ENCODE data around the gene IFT88.

Gene IFT88

GRCh38 chr13:20684041-20684440 lies 117.1 kb downstream of the IFT88 start:
- DNase-seq (ENCODE audit: low read depth, low spot score) = no peak
- TF ChIP-seq ZNF274 (IDR thresholded peaks at IDR 0.05; ENCODE audit: low read depth, low read length) (no peak), YY1 (IDR thresholded peaks at IDR 0.05; ENCODE audit: insufficient read depth, insufficient read length) (no peak), SUZ12 (IDR thresholded peaks at IDR 0.05; ENCODE audit: extremely low read depth, insufficient read depth, insufficient read length) (no peak)
- no peaks in the 10 kb centered on the region for H3K27me3 ChIP-seq (ENCODE audit: insufficient read depth, insufficient read length)
- H3K36me3 ChIP-seq (ENCODE audit: insufficient read depth, insufficient read length, low read length) = no peaks in the 10 kb centered on the region
- H3K4me1 ChIP-seq (ENCODE audit: insufficient read depth, insufficient read length) = peaks cover 2% of the 10 kb centered on the region
- H3K4me3 ChIP-seq (ENCODE audit: insufficient read length, low read depth) = no peak overlapping the region
- H3K9me3 ChIP-seq (ENCODE audit: insufficient read depth, low read length) = no peaks in the 10 kb centered on the region
- H3K9ac ChIP-seq (ENCODE audit: insufficient read length, low read depth) = no peak overlapping the region

DNA sequence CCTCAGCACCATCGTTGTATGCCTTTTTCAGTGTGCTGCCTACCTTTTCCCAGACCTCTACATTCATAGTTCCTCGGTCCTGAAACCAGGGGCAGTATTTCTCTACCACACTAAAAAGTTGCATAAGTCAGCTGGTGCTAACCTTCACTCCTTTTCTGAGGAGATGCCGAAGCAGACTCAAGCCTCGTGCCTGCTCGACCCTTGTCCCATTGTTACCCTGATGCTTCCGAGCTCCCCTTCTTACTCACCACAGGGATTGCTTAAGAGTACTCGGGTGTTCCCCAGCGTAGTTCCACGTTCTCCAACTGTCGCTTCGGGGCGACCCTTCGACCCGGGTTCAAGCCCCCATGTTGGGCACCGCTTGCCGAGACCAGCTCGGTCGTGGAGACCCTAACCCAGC lies 117.6 kb downstream of the IFT88 start:
- no peak for TF ChIP-seq YY1 (IDR thresholded peaks at IDR 0.05; ENCODE audit: insufficient read depth, insufficient read length)
- H3K9me3 ChIP-seq (ENCODE audit: insufficient read depth, low read length) = no peaks in the 10 kb centered on the region
- H3K36me3 ChIP-seq (ENCODE audit: insufficient read depth, insufficient read length, low read length) = no peaks in the 10 kb centered on the region
- H3K9ac ChIP-seq (ENCODE audit: insufficient read length, low read depth) = no peak overlapping the region
- peaks cover 2% of the 10 kb centered on the region for H3K4me1 ChIP-seq (ENCODE audit: insufficient read depth, insufficient read length)
- no peak overlapping the region for H3K4me3 ChIP-seq (ENCODE audit: insufficient read length, low read depth)
- H3K27me3 ChIP-seq (ENCODE audit: insufficient read depth, insufficient read length) = no peaks in the 10 kb centered on the region
- DNase-seq (ENCODE audit: low read depth, low spot score) = no peak

- H3K9me3 ChIP-seq (ENCODE audit: insufficient read depth, low read length) = no peaks in the 10 kb centered on the region
- TF ChIP-seq YY1 (IDR thresholded peaks at IDR 0.05; ENCODE audit: insufficient read depth, insufficient read length) (no peak), SUZ12 (IDR thresholded peaks at IDR 0.05; ENCODE audit: extremely low read depth, insufficient read depth, insufficient read length) (no peak), ZNF274 (IDR thresholded peaks at IDR 0.05; ENCODE audit: low read depth, low read length) (no peak)
- peaks cover 2% of the 10 kb centered on the region for H3K4me1 ChIP-seq (ENCODE audit: insufficient read depth, insufficient read length)
- no peak overlapping the region for H3K9ac ChIP-seq (ENCODE audit: insufficient read length, low read depth)
- H3K4me3 ChIP-seq (ENCODE audit: insufficient read length, low read depth) = no peak overlapping the region
- no peaks in the 10 kb centered on the region for H3K27me3 ChIP-seq (ENCODE audit: insufficient read depth, insufficient read length)
- no peaks in the 10 kb centered on the region for H3K36me3 ChIP-seq (ENCODE audit: insufficient read depth, insufficient read length, low read length)
- no peak for DNase-seq (ENCODE audit: low read depth, low spot score)
These were observed 118.1 kb downstream of the IFT88 start for GRCh38 chr13:20685092-20685491.

GRCh38 chr13:20686167-20686566 lies 119.2 kb downstream of the IFT88 start:
- Histone ChIP-seq H3K9ac (ENCODE audit: insufficient read length, low read depth) (no peak overlapping the region), H3K4me1 (ENCODE audit: insufficient read depth, insufficient read length) (peaks cover 2% of the 10 kb centered on the region), H3K27me3 (ENCODE audit: insufficient read depth, insufficient read length) (no peaks in the 10 kb centered on the region), H3K9me3 (ENCODE audit: insufficient read depth, low read length) (no peaks in the 10 kb centered on the region), H3K36me3 (ENCODE audit: insufficient read depth, insufficient read length, low read length) (no peaks in the 10 kb centered on the region), H3K4me3 (ENCODE audit: insufficient read length, low read depth) (no peak overlapping the region)
- TF ChIP-seq YY1 (IDR thresholded peaks at IDR 0.05; ENCODE audit: insufficient read depth, insufficient read length) = no peak
- no peak for TF ChIP-seq SUZ12 (IDR thresholded peaks at IDR 0.05; ENCODE audit: extremely low read depth, insufficient read depth, insufficient read length)
- no peak for TF ChIP-seq ZNF274 (IDR thresholded peaks at IDR 0.05; ENCODE audit: low read depth, low read length)
- DNase-seq (ENCODE audit: low read depth, low spot score) = no peak

- TF ChIP-seq ZNF274 (IDR thresholded peaks at IDR 0.05; ENCODE audit: low read depth, low read length) (no peak), SUZ12 (IDR thresholded peaks at IDR 0.05; ENCODE audit: extremely low read depth, insufficient read depth, insufficient read length) (no peak), YY1 (IDR thresholded peaks at IDR 0.05; ENCODE audit: insufficient read depth, insufficient read length) (no peak)
- Histone ChIP-seq H3K9me3 (ENCODE audit: insufficient read depth, low read length) (no peaks in the 10 kb centered on the region), H3K4me1 (ENCODE audit: insufficient read depth, insufficient read length) (peaks cover 2% of the 10 kb centered on the region), H3K27me3 (ENCODE audit: insufficient read depth, insufficient read length) (no peaks in the 10 kb centered on the region), H3K36me3 (ENCODE audit: insufficient read depth, insufficient read length, low read length) (no peaks in the 10 kb centered on the region), H3K4me3 (ENCODE audit: insufficient read length, low read depth) (no peak overlapping the region), H3K9ac (ENCODE audit: insufficient read length, low read depth) (no peak overlapping the region)
- no peak for DNase-seq (ENCODE audit: low read depth, low spot score)
These were observed 120.1 kb downstream of the IFT88 start for GRCh38 chr13:20686863-20687579.

- TF ChIP-seq SUZ12 (IDR thresholded peaks at IDR 0.05; ENCODE audit: extremely low read depth, insufficient read depth, insufficient read length) (no peak), YY1 (IDR thresholded peaks at IDR 0.05; ENCODE audit: insufficient read depth, insufficient read length) (no peak), ZNF274 (IDR thresholded peaks at IDR 0.05; ENCODE audit: low read depth, low read length) (no peak)
- H3K9me3 ChIP-seq (ENCODE audit: insufficient read depth, low read length) = no peaks in the 10 kb centered on the region
- no peaks in the 10 kb centered on the region for H3K36me3 ChIP-seq (ENCODE audit: insufficient read depth, insufficient read length, low read length)
- peaks cover 2% of the 10 kb centered on the region for H3K4me1 ChIP-seq (ENCODE audit: insufficient read depth, insufficient read length)
- no peaks in the 10 kb centered on the region for H3K27me3 ChIP-seq (ENCODE audit: insufficient read depth, insufficient read length)
- no peak overlapping the region for H3K9ac ChIP-seq (ENCODE audit: insufficient read length, low read depth)
- DNase-seq (ENCODE audit: low read depth, low spot score) = no peak
- H3K4me3 ChIP-seq (ENCODE audit: insufficient read length, low read depth) = no peak overlapping the region
These were observed 122.3 kb downstream of the IFT88 start for GRCh38 chr13:20689291-20689690.

DNA sequence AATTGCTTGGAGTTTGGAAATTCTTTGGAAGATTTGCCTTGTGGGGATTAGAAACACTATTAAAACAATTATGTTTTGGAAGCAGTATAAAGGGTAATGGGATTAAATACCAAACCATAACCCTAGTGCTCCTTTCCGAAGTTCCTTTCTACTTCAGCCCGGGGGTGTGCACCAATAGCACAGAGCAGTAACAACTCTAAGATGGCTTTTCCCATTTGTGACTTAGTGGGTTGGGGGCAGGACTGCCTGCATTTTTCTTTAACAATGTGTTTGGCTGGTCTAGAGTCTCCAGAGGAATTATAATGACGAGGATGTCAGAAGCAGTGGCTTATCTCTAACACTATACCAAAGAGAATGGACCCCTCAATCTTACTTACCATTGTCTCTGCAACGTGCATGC lies 124.7 kb downstream of the IFT88 start:
- H3K9ac ChIP-seq (ENCODE audit: insufficient read length, low read depth) = no peak overlapping the region
- no peaks in the 10 kb centered on the region for H3K27me3 ChIP-seq (ENCODE audit: insufficient read depth, insufficient read length)
- DNase-seq (ENCODE audit: low read depth, low spot score) = no peak
- TF ChIP-seq SUZ12 (IDR thresholded peaks at IDR 0.05; ENCODE audit: extremely low read depth, insufficient read depth, insufficient read length) = no peak
- no peak for TF ChIP-seq ZNF274 (IDR thresholded peaks at IDR 0.05; ENCODE audit: low read depth, low read length)
- TF ChIP-seq YY1 (IDR thresholded peaks at IDR 0.05; ENCODE audit: insufficient read depth, insufficient read length) = no peak
- H3K4me1 ChIP-seq (ENCODE audit: insufficient read depth, insufficient read length) = peaks cover 2% of the 10 kb centered on the region
- no peaks in the 10 kb centered on the region for H3K9me3 ChIP-seq (ENCODE audit: insufficient read depth, low read length)
- no peaks in the 10 kb centered on the region for H3K36me3 ChIP-seq (ENCODE audit: insufficient read depth, insufficient read length, low read length)
- H3K4me3 ChIP-seq (ENCODE audit: insufficient read length, low read depth) = no peak overlapping the region
